ACC112 (cell line): Measurements from ENCODE around the gene MUC2.

Source experiments
- H2AFZ ChIP-seq: fragments of 200-600 bp; sonication (generic); one replicate; pipeline ENCODE4 v1.6.0; 2017; ENCODE audit warnings: antibody characterized with exemption, low read length; ENCODE audit not compliant: unreplicated experiment
- H3K27ac ChIP-seq: fragments of 200-600 bp; sonication (generic); 2 replicates; pipeline ENCODE4 v1.5.1; 2014; ENCODE audit warnings: low read depth, mild to moderate bottlenecking, antibody characterized with exemption, low read length, moderate library complexity
- H3K27me3 ChIP-seq: fragments of 200-600 bp; sonication (generic); 2 replicates; pipeline ENCODE4 v1.6.1; 2014; ENCODE audit warnings: mild to moderate bottlenecking, antibody characterized with exemption, low read length, moderate library complexity, mixed read lengths; ENCODE audit not compliant: insufficient read depth
- H3K36me3 ChIP-seq: fragments of 200-600 bp; sonication (generic); 2 replicates; pipeline ENCODE4 v1.6.1; 2016; ENCODE audit warnings: mild to moderate bottlenecking, antibody characterized with exemption, low read length, moderate library complexity, mixed read lengths; ENCODE audit not compliant: insufficient read depth
- H3K4me1 ChIP-seq: fragments of 200-600 bp; sonication (generic); one replicate; pipeline ENCODE4 v1.6.1; 2016; ENCODE audit warnings: low read length, mixed read lengths; ENCODE audit not compliant: insufficient read depth, unreplicated experiment, control insufficient read depth
- H3K4me3 ChIP-seq: fragments of 200-600 bp; sonication (generic); 2 replicates; pipeline ENCODE4 v1.5.1; 2014; ENCODE audit warnings: mild to moderate bottlenecking, low read depth, low read length
- H3K79me2 ChIP-seq: fragments of 200-600 bp; sonication (generic); one replicate; pipeline ENCODE4 v1.6.0; 2016; ENCODE audit warnings: low read length; ENCODE audit not compliant: control insufficient read depth, unreplicated experiment, insufficient read depth

The MUC2 gene

DNA sequence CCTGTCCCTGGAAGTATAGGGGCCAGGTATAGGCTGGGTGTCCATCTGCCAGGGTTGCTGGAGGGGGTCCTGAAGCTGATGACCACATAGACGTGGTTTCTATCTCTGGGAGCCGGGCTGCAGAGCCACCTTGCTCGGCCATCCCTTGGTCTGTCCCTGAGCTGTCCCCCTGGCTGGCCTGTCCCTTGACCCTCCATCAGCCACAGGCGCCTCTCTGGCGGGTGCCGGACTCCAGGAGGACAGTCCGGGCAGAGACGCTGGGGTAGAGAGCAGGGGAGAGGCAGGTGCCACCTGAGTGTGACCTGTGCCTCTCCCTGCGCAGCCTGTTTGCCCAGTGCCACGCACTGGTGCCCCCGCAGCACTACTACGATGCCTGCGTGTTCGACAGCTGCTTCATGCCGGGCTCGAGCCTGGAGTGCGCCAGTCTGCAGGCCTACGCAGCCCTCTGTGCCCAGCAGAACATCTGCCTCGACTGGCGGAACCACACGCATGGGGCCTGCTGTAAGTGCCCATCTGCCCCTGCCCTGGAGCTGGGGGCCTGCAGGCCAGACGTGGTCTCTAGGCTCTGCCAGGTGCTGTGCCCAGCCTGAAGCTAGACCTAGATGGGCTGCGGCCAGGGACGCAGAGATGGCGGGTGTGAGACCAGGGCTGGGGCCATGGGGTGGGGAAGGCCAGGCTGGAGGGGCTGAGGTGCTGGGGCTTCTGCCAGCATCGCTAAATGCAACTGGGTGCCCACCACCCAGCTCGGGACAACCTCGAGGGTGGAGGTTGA is 29.9 kb downstream of the MUC2 start:
- H3K27ac ChIP-seq = no peak overlapping the region
- H3K4me3 ChIP-seq = no peak overlapping the region
- no peaks in the 10 kb centered on the region for H3K4me1 ChIP-seq
- H3K36me3 ChIP-seq = no peaks in the 10 kb centered on the region
- no peaks in the 10 kb centered on the region for H3K79me2 ChIP-seq
- H3K27me3 ChIP-seq = peaks cover 9% of the 10 kb centered on the region
- H2AFZ ChIP-seq = no peak overlapping the region

DNA sequence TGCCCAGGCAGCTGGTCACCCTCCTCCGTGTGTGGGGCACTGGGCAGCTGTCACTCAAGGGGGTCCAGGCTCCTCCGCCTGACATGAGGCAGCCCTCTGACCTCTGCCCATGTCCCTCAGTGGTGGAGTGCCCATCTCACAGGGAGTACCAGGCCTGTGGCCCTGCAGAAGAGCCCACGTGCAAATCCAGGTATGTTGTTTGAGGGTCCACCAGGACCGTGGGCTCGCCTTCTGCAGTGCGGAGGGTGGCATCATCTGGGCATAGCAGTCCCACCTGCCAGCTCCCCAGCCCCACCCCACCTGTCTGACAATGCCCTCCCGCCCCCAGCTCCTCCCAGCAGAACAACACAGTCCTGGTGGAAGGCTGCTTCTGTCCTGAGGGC is 30.5 kb downstream of the MUC2 start:
- Histone ChIP-seq H3K36me3 (no peaks in the 10 kb centered on the region), H3K27me3 (peaks cover 9% of the 10 kb centered on the region), H2AFZ (no peak overlapping the region), H3K4me3 (no peak overlapping the region), H3K4me1 (no peaks in the 10 kb centered on the region), H3K79me2 (no peaks in the 10 kb centered on the region), H3K27ac (no peak overlapping the region)

DNA sequence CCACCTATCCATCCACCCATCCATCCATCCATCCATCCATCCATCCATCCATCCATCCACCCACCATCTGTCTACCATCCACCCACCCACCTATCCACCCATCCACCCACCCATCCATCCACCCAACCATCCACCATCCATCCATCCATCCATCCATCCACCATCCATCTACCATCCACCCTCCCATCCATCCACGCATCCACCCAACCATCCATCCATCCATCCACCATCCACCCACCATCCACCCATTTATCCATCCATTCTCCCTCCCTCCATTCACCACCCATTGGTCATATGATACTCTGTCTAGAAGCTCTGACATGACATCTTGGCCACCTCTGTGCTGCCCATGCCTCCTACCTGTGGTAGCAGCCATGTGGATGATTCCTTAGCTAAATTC is 31.7 kb downstream of the MUC2 start:
- Histone ChIP-seq H3K4me3 (no peak overlapping the region), H3K79me2 (no peaks in the 10 kb centered on the region), H3K27me3 (peaks cover 9% of the 10 kb centered on the region), H3K36me3 (no peaks in the 10 kb centered on the region), H3K27ac (no peak overlapping the region), H3K4me1 (no peaks in the 10 kb centered on the region), H2AFZ (no peak overlapping the region)

DNA sequence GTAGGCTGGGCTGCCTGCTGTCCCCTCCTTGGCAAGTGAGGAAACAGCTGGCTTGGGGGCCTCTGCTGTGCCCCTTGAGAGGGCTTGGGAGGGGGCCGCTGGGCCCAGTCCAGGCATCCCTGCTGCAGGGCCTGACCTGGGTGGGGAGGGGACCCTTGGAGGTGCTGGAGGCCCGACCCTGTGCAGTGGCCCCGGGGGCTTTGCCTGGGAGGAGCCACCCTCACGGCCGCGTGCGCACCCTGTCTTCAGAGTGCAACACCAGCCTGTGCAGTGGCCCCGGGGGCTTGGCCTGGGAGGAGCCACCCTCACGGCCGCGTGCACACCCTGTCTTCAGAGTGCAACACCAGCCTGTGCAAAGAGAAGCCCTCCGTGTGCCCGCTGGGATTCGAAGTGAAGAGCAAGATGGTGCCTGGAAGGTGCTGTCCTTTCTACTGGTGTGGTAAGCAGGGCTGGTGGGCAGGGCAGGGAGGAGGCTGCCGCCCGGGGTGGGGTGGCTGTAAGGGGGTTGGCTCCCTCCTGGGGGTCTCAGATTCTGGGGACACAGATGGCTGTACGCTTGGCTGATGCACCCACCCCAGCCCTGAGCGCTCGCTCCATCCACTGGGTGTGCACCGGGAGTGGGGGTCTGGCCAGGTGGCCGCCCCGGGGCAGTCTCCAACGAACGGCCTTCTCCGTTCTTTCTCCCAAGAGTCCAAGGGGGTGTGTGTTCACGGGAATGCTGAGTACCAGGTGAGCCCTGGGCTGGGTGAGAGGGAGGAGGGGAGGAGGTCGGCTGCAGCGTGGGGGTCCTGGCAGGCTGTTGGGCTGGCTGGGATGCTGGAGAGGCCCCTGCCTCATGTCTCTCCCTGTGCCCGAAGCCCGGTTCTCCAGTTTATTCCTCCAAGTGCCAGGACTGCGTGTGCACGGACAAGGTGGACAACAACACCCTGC is 32.9 kb downstream of the MUC2 start:
- Histone ChIP-seq H3K4me1 (no peaks in the 10 kb centered on the region), H3K36me3 (no peaks in the 10 kb centered on the region), H3K27me3 (peaks cover 9% of the 10 kb centered on the region), H3K27ac (no peak overlapping the region), H3K4me3 (no peak overlapping the region), H2AFZ (no peak overlapping the region), H3K79me2 (no peaks in the 10 kb centered on the region)

DNA sequence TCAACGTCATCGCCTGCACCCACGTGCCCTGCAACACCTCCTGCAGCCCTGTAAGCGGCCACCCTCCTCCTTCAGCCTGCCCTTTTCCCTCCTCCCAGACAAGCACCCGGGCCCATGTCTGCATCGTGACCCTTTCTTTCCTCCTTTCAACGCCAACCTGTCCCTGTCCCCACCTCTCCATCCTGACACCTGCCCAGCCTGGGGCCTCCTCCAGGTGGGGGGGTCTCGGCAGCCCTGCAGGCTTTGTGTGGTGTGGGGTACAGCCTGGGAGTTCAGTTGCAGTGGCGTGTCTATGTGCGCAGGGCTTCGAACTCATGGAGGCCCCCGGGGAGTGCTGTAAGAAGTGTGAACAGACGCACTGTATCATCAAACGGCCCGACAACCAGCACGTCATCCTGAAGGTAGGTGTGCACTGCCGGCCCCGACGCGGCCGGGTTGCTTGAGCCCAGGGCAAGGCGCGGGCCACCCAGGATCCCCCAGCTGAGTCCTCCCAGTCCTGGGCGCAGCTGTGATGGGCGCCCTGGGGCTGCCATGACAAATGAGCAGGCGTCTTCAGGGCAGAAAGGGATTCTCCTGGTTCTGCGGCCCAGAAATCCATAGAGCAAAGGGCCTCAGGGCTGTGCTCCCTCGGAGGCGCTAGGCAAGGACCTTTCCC is 33.7 kb downstream of the MUC2 start:
- Histone ChIP-seq H3K27me3 (peaks cover 9% of the 10 kb centered on the region), H3K79me2 (no peaks in the 10 kb centered on the region), H3K27ac (no peak overlapping the region), H3K36me3 (no peaks in the 10 kb centered on the region), H3K4me3 (no peak overlapping the region), H3K4me1 (no peaks in the 10 kb centered on the region), H2AFZ (no peak overlapping the region)

DNA sequence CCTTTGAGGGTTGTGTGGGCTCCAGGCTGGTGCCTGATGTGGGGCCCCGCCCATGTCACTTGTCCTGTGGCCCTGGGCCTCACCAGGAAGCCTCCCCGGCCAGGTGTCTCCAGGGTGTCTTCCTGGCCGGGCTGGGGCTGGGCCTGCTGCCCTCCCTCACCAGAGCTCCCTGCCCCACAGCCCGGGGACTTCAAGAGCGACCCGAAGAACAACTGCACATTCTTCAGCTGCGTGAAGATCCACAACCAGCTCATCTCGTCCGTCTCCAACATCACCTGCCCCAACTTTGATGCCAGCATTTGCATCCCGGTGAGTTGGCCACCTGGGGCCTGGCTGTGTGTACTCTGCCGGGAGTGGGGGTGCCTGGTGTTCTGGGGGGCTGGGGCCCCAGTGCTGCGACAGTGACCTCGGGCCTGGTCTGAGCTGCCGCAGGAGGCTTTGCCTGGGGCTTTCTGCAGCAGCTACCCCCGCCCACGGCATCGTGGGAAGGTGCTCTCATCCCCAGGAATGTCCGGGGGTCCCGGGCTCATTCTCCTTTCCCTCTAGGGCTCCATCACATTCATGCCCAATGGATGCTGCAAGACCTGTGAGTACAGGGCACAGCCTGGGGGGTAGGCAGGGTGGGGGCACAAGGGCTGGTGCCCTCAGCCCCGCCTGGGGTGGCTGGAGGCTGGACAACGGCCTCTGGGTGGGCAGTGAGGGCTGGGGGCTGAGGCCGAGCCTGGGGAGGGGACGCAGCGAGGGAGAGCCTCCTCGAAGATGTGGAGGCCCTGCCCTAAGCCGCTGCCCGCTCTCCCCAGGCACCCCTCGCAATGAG is 34.6 kb downstream of the MUC2 start:
- Histone ChIP-seq H3K27me3 (peaks cover 9% of the 10 kb centered on the region), H2AFZ (no peak overlapping the region), H3K4me3 (no peak overlapping the region), H3K27ac (no peak overlapping the region), H3K4me1 (no peaks in the 10 kb centered on the region), H3K36me3 (no peaks in the 10 kb centered on the region), H3K79me2 (no peaks in the 10 kb centered on the region)

DNA sequence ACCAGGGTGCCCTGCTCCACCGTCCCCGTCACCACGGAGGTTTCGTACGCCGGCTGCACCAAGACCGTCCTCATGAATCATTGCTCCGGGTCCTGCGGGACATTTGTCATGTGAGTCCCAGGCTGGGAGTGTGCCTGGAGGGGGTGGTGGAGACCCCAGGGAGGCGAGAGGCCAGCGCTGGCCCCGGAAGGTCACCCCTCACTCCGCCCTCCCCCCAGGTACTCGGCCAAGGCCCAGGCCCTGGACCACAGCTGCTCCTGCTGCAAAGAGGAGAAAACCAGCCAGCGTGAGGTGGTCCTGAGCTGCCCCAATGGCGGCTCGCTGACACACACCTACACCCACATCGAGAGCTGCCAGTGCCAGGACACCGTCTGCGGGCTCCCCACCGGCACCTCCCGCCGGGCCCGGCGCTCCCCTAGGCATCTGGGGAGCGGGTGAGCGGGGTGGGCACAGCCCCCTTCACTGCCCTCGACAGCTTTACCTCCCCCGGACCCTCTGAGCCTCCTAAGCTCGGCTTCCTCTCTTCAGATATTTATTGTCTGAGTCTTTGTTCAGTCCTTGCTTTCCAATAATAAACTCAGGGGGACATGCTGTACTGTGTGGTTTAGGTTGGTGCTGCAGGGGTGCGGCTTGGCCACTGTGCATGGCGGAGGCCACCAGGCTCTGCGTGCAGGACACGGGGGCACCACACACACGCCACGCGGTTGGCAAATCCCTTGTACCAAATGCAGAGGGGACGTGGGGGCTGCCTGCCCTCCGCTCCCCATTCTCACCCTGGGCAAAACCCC is 35.4 kb downstream of the MUC2 start:
- Histone ChIP-seq H3K79me2 (no peaks in the 10 kb centered on the region), H3K36me3 (no peaks in the 10 kb centered on the region), H3K4me1 (no peaks in the 10 kb centered on the region)

DNA sequence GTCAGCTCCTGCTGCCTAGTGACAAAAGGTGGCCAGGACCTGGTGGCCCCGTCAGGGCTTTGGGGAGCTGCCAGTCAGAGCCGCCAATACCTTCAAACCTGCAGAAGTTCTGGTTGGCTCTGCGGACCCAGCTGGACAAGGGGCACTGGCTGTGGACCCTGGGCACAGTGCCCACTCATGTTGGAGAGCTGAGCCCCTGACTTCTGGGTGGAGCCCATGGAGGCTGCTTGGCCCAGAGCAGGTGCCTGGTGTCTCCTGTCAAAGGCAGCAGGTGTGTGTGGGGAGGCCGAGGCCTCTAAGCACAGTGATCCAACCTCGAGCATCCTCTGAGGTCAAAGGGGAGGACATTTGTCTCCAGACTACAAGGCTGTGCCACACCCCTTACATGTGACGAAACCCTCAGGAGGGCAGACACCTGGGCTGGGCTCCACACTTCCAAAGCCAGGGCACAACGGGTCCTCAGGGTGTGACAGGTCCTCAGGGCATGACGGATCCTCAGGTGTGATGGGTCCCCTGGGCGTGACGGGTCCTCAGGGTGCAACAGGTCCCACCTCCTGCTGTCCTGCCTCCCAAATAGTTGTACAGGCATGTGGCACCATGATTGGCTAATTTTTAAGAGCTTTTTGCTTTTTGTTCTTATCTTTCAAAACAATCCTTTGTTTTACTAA is 37.0 kb downstream of the MUC2 start:
- no peaks in the 10 kb centered on the region for H3K79me2 ChIP-seq
- H3K36me3 ChIP-seq = no peaks in the 10 kb centered on the region
- no peak overlapping the region for H2AFZ ChIP-seq
- H3K27ac ChIP-seq = no peak overlapping the region
- H3K27me3 ChIP-seq = peaks cover 9% of the 10 kb centered on the region
- H3K4me1 ChIP-seq = no peaks in the 10 kb centered on the region
- no peak overlapping the region for H3K4me3 ChIP-seq

More for the DNA sequence above, 35.4 kb downstream of the MUC2 start:
- H3K27me3 ChIP-seq = peaks cover 9% of the 10 kb centered on the region
- no peak overlapping the region for H3K27ac ChIP-seq
- no peak overlapping the region for H3K4me3 ChIP-seq
- no peak overlapping the region for H2AFZ ChIP-seq

DNA sequence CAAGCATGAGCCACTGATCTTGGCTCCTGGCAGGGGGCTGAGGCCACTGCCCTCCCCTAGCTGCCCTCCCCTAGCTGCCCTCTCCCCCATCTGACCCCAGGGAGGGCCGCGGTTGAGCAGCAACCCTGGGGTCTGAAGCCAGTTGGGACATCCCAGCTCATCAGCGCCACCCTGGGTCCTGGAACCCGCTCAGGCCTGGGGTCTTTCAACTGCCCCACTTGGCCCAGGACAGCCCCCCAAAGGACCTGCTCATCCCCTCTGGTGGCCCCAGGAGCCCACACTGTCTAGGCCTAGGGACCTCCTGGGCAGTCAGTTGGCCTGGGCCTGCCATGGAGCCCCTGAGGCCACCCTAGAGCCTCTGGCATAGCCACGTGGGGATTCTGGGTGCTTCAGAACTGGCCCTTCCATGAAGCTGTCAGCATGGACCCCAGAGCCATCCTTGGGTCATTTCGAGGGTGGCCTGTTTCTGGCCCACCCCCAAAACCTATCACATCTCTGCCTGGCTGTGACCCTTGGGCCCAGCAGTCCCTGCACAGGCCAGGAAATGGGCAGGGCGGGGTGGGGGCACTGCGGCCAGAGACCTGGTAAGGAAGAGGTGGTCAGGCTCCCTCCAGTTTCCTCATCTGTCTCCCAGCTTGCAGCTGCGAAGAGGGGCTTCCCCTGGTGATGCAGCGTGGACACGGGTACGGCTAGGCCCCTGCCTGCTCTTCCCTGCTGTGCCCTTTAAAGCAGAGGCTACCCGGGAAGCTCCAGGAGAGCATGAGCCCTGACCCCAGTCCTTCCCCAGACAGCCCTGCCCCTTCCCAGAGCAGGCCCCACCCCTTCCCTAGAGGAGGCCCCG is 37.9 kb downstream of the MUC2 start:
- no peak overlapping the region for H3K4me3 ChIP-seq
- H3K27me3 ChIP-seq = peaks cover 5% of the 10 kb centered on the region; the same call in 1 of the 2 replicates
- H3K27ac ChIP-seq = no peak overlapping the region
- H2AFZ ChIP-seq = no peak overlapping the region
- no peaks in the 10 kb centered on the region for H3K79me2 ChIP-seq
- no peaks in the 10 kb centered on the region for H3K36me3 ChIP-seq
- H3K4me1 ChIP-seq = no peaks in the 10 kb centered on the region
